ENCODE measurements around the gene TTC23.

The TTC23 gene

GRCh38 chr15:99126930-99127329 lies 122.5 kb downstream of the TTC23 start:
- H3K4me3 ChIP-seq (ENCODE audit: low read depth, low read length), result no peak overlapping the region
- TF ChIP-seq CTCF (IDR thresholded peaks at IDR 0.05; ENCODE audit: low read depth, low read length), result no peak

GRCh38 chr15:99126131-99126588 lies 123.2 kb downstream of the TTC23 start:
- TF ChIP-seq CTCF (IDR thresholded peaks at IDR 0.05; ENCODE audit: low read depth, low read length), result no peak
- H3K4me3 ChIP-seq (ENCODE audit: low read depth, low read length), result no peak overlapping the region

GRCh38 chr15:99125061-99125891 lies 124.1 kb downstream of the TTC23 start:
- TF ChIP-seq CTCF (IDR thresholded peaks at IDR 0.05; ENCODE audit: low read depth, low read length), result no peak

GRCh38 chr15:99124641-99125040 lies 124.7 kb downstream of the TTC23 start:
- no peak overlapping the region for H3K4me3 ChIP-seq (ENCODE audit: low read depth, low read length)
- no peak for TF ChIP-seq CTCF (IDR thresholded peaks at IDR 0.05; ENCODE audit: low read depth, low read length)

More at GRCh38 chr15:99125061-99125891, 124.1 kb downstream of the TTC23 start:
- H3K4me3 ChIP-seq (ENCODE audit: low read depth, low read length), result no peak overlapping the region

GRCh38 chr15:99123713-99124451 lies 125.5 kb downstream of the TTC23 start:
- H3K4me3 ChIP-seq (ENCODE audit: low read depth, low read length), result peak overlapping the region; percentile 26; the same call in 1 of the 2 replicates
- no peak for TF ChIP-seq CTCF (IDR thresholded peaks at IDR 0.05; ENCODE audit: low read depth, low read length)

- TF ChIP-seq CTCF (IDR thresholded peaks at IDR 0.05; ENCODE audit: low read depth, low read length), result no peak
- H3K4me3 ChIP-seq (ENCODE audit: low read depth, low read length), result peak overlapping the region; percentile 26; the same call in 1 of the 2 replicates
Observed at GRCh38 chr15:99122831-99123712, 126.3 kb downstream of the TTC23 start.

Data from WI38 (cell line).